Esophagus (tissue), 2 donors: Measurements from ENCODE around the gene ADAMTS17. TPM values are rescaled to one million over a fixed set of nuclear protein-coding genes. Genes with fewer than 3 reads are reported as not detected.

ENCODE experiments used
- H3K27ac ChIP-seq, 2 donors: one replicate each; pipeline ENCODE4 v1.5.1; 2013; ENCODE audit warnings: low read depth in 2 of 2, mild to moderate bottlenecking in 2 of 2, inconsistent platforms in 1 of 2, low read length in 1 of 2, moderate library complexity in 1 of 2
- H3K27me3 ChIP-seq, 2 donors: one replicate each; pipeline ENCODE4 v1.6.1; 2013; ENCODE audit warnings: low read length in 2 of 2, control low read depth in 1 of 2, mild to moderate bottlenecking in 1 of 2; ENCODE audit not compliant: insufficient read depth in 2 of 2, control insufficient read depth in 1 of 2
- H3K36me3 ChIP-seq, 2 donors: one replicate each; pipeline ENCODE4 v1.6.1; 2013; ENCODE audit warnings: low read length in 1 of 2; ENCODE audit not compliant: control insufficient read depth in 2 of 2, insufficient read depth in 2 of 2
- H3K4me1 ChIP-seq, 2 donors: one replicate each; pipeline ENCODE4 v1.6.1; 2013; ENCODE audit warnings: low read length in 1 of 2; ENCODE audit not compliant: control insufficient read depth in 2 of 2, insufficient read depth in 2 of 2
- H3K4me3 ChIP-seq, 2 donors: one replicate each; pipeline ENCODE4 v1.5.1; 2013; ENCODE audit warnings: low read length in 2 of 2, mild to moderate bottlenecking in 2 of 2, low read depth in 1 of 2, moderate library complexity in 1 of 2
- H3K9me3 ChIP-seq, 2 donors: one replicate each; pipeline ENCODE4 v1.6.1; 2013; ENCODE audit warnings: mild to moderate bottlenecking in 2 of 2, low read depth in 1 of 2, low read length in 1 of 2, moderate library complexity in 1 of 2; ENCODE audit not compliant: control insufficient read depth in 2 of 2, insufficient read depth in 1 of 2
- WGBS, 2 donors: extraction: QIAGEN DNeasy Blood & Tissue Kit; methylation state at CpG; one replicate each; pipeline ENCODE4 v1.1.7; 2013; 5-methylcytosine and 5-hydroxymethylcytosine counted together
- polyA plus RNA-seq, 2 donors: library from polyadenylated mRNA; stranded (reverse); fragments of 200-250 nt; gene quantifications; one replicate each; pipeline ENCODE4 v1.2.3, GENCODE V29; 2013
- donor health status: healthy with polysubstance abuse.
- donor health status: Bipolar disorder and iron deficiency.

Gene ADAMTS17
- polyA plus RNA-seq, 2 donors, result 2.1 to 6.9 TPM

GRCh38 chr15:100124361-100124760 lies 217.4 kb downstream of the ADAMTS17 start:
- WGBS, 2 donors, result 95 to 96% methylated on average over 14 of the region's 14 CpGs
- H3K27ac ChIP-seq, result no peak overlapping the region

GRCh38 chr15:100123611-100124010 lies 218.2 kb downstream of the ADAMTS17 start:
- H3K9me3 ChIP-seq, result peaks cover 0 to 7% of the 10 kb centered on the region in 2 donors
- WGBS, 2 donors, result 77 to 87% methylated on average over 9 of the region's 9 CpGs

More at GRCh38 chr15:100124361-100124760, 217.4 kb downstream of the ADAMTS17 start:
- H3K27me3 ChIP-seq, result no peaks in the 10 kb centered on the region
- H3K9me3 ChIP-seq, result peaks cover 0 to 7% of the 10 kb centered on the region in 2 donors
- peaks cover 0 to 2% of the 10 kb centered on the region in 2 donors for H3K4me1 ChIP-seq
- no peak overlapping the region for H3K4me3 ChIP-seq
- no peaks in the 10 kb centered on the region for H3K36me3 ChIP-seq

GRCh38 chr15:100121285-100121684 lies 220.5 kb downstream of the ADAMTS17 start:
- peaks cover 0 to 6% of the 10 kb centered on the region in 2 donors for H3K4me1 ChIP-seq
- peaks cover 0 to 7% of the 10 kb centered on the region in 2 donors for H3K9me3 ChIP-seq
- WGBS, 2 donors, result 92 to 99% methylated on average over 2 of the region's 2 CpGs
- H3K27ac ChIP-seq, result no peak overlapping the region
- H3K27me3 ChIP-seq, result no peaks in the 10 kb centered on the region
- no peak overlapping the region for H3K4me3 ChIP-seq
- H3K36me3 ChIP-seq, result peaks cover 0 to 2% of the 10 kb centered on the region in 2 donors

More at GRCh38 chr15:100123611-100124010, 218.2 kb downstream of the ADAMTS17 start:
- peak overlapping the region in 1 of 2 donors; percentile 43 for H3K27ac ChIP-seq
- peaks cover 0 to 2% of the 10 kb centered on the region in 2 donors for H3K4me1 ChIP-seq
- no peaks in the 10 kb centered on the region for H3K27me3 ChIP-seq
- H3K36me3 ChIP-seq, result no peaks in the 10 kb centered on the region
- no peak overlapping the region for H3K4me3 ChIP-seq

GRCh38 chr15:100120111-100120510 lies 221.7 kb downstream of the ADAMTS17 start:
- Histone ChIP-seq H3K27me3 (no peaks in the 10 kb centered on the region), H3K27ac (no peak overlapping the region), H3K4me3 (no peak overlapping the region), H3K36me3 (peaks cover 0 to 2% of the 10 kb centered on the region in 2 donors), H3K9me3 (peaks cover 0 to 7% of the 10 kb centered on the region in 2 donors), H3K4me1 (peaks cover 0 to 8% of the 10 kb centered on the region in 2 donors)
- WGBS, 2 donors, result 86 to 97% methylated on average over 1 of the region's 1 CpG

GRCh38 chr15:100118546-100118945 lies 223.2 kb downstream of the ADAMTS17 start:
- H3K4me3 ChIP-seq, result no peak overlapping the region

GRCh38 chr15:100116416-100117190 lies 225.2 kb downstream of the ADAMTS17 start:
- Histone ChIP-seq H3K36me3 (peaks cover 0 to 2% of the 10 kb centered on the region in 2 donors), H3K9me3 (peaks cover 0 to 1% of the 10 kb centered on the region in 2 donors), H3K4me1 (peaks cover 4 to 6% of the 10 kb centered on the region in 2 donors), H3K27me3 (no peaks in the 10 kb centered on the region), H3K27ac (no peak overlapping the region), H3K4me3 (no peak overlapping the region)
- 88 to 89% methylated on average over 17 of the region's 17 CpGs for WGBS, 2 donors

More at GRCh38 chr15:100118546-100118945, 223.2 kb downstream of the ADAMTS17 start:
- no peak overlapping the region for H3K27ac ChIP-seq
- H3K9me3 ChIP-seq, result peaks cover 0 to 7% of the 10 kb centered on the region in 2 donors
- peaks cover 0 to 6% of the 10 kb centered on the region in 2 donors for H3K4me1 ChIP-seq
- 87 to 91% methylated on average over 9 of the region's 9 CpGs for WGBS, 2 donors
- H3K36me3 ChIP-seq, result peaks cover 0 to 2% of the 10 kb centered on the region in 2 donors
- H3K27me3 ChIP-seq, result no peaks in the 10 kb centered on the region

- Histone ChIP-seq H3K4me1 (peaks cover 6 to 12% of the 10 kb centered on the region in 2 donors), H3K4me3 (no peak overlapping the region), H3K27me3 (no peaks in the 10 kb centered on the region), H3K27ac (no peak overlapping the region), H3K36me3 (peaks cover 0 to 2% of the 10 kb centered on the region in 2 donors), H3K9me3 (no peaks in the 10 kb centered on the region)
- WGBS, 2 donors, result 88 to 91% methylated on average over 6 of the region's 6 CpGs
Measured at GRCh38 chr15:100115711-100116090, 226.1 kb downstream of the ADAMTS17 start.

GRCh38 chr15:100115066-100115710 lies 226.6 kb downstream of the ADAMTS17 start:
- WGBS, 2 donors, result 86 to 92% methylated on average over 19 of the region's 19 CpGs
- H3K4me1 ChIP-seq, result peaks cover 6 to 14% of the 10 kb centered on the region in 2 donors
- no peaks in the 10 kb centered on the region for H3K9me3 ChIP-seq
- no peaks in the 10 kb centered on the region for H3K27me3 ChIP-seq
- peaks cover 0 to 2% of the 10 kb centered on the region in 2 donors for H3K36me3 ChIP-seq
- H3K4me3 ChIP-seq, result no peak overlapping the region
- H3K27ac ChIP-seq, result no peak overlapping the region

GRCh38 chr15:100114571-100114970 lies 227.2 kb downstream of the ADAMTS17 start:
- no peaks in the 10 kb centered on the region for H3K27me3 ChIP-seq
- H3K36me3 ChIP-seq, result peaks cover 0 to 2% of the 10 kb centered on the region in 2 donors
- WGBS, 2 donors, result 62 to 70% methylated on average over 9 of the region's 9 CpGs
- H3K9me3 ChIP-seq, result no peaks in the 10 kb centered on the region
- H3K4me3 ChIP-seq, result no peak overlapping the region
- peaks cover 6 to 14% of the 10 kb centered on the region in 2 donors for H3K4me1 ChIP-seq
- H3K27ac ChIP-seq, result peak overlapping the region; percentile 26 to 60
